NT2/D1 (cell line): ENCODE measurements around the gene SENP3.

ENCODE experiments used
- SUZ12 ChIP-seq: IDR thresholded peaks from 2 replicates; pipeline ENCODE4 v1.6.1; 2011; ENCODE audit not compliant: insufficient read length, insufficient read depth; ENCODE audit errors: extremely low read depth
- YY1 ChIP-seq: IDR thresholded peaks from 2 replicates; pipeline ENCODE4 v1.6.1; 2011; ENCODE audit not compliant: insufficient read length, insufficient read depth
- ZNF274 ChIP-seq: IDR thresholded peaks from 2 replicates; pipeline ENCODE4 v1.6.1; 2011; ENCODE audit warnings: mild to moderate bottlenecking, low read depth, low read length

- no peak for TF ChIP-seq ZNF274
- no peak for TF ChIP-seq SUZ12
- TF ChIP-seq YY1, result no peak
These were observed 28.4 kb downstream of the SENP3 start, which contains the start of gene SOX15 for GRCh38 chr17:7589891-7590691.
